GM18870 (cell line): Measurements from ENCODE around the gene TMEM154.
A peak's percentile ranks its signal among the peaks of the same experiment; 100 is the strongest.

ENCODE experiments used
- ATAC-seq: cut with Tn5 transposase; IDR thresholded peaks from one replicate; pipeline ENCODE4 v1.9.1; 2021; ENCODE audit warnings: moderate library complexity; ENCODE audit not compliant: unreplicated experiment

The TMEM154 gene

DNA sequence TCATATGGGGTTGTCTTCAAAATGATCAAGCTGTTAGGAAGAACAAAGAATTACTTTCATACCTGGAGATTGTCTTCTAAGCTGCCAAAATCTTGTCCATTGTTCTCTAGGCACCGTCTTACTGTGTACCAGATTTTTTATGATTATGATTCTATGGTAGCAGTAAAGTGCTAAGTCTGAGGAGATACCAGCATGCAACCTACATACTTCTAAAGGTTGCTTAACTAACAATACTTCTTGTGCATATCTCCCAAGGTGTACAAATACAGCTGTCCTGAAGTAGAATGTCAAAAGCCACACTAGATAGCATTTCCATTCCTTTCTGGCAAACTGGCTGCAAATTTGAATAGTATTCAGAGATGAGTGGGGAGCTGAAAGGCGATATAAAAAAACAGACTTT, 81.3 kb downstream of the TMEM154 start:
- no peak for ATAC-seq

GRCh38 chr4:152594978-152595925, 84.5 kb downstream of the TMEM154 start:
- ATAC-seq = peak; percentile 66

DNA sequence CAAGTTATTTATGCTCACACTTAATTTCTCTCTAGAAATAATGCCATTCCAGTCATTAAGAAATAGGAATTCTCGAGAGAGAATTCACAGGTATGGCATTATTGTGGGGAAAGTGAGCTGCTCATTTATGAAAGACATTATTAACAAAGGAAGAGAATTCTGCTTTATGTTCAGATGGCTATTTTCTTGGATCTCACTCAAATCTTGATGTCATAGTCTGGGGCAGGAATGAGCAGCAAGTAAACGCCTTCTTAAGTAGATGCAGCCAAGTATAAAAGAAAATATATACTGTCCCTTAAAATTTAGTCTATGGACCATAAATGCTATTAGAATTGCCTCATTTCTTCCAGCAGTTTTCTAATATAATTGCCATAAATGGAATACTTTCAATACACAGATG, 85.7 kb downstream of the TMEM154 start:
- no peak for ATAC-seq

GRCh38 chr4:152591876-152592275, 87.9 kb downstream of the TMEM154 start:
- ATAC-seq = no peak

DNA sequence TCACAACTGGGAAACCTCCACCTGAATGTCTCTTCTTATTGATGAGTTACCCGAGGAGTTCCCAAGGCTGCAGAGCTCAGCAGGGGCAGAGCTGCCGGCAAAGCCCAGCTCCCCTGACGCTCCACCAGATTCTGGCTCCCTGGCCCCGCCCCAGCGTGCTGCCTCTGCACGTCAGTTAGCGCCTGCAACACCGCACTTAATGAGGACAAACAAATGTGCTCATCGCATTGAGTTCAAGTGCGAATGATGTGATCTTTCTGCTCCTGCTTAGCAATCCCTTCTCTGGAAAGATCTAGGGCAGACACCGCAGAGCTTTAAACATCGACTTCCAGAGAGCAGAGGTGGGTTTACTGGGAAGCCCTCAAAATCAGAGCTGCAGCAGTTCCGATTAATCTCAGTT, 88.4 kb downstream of the TMEM154 start:
- no peak for ATAC-seq

DNA sequence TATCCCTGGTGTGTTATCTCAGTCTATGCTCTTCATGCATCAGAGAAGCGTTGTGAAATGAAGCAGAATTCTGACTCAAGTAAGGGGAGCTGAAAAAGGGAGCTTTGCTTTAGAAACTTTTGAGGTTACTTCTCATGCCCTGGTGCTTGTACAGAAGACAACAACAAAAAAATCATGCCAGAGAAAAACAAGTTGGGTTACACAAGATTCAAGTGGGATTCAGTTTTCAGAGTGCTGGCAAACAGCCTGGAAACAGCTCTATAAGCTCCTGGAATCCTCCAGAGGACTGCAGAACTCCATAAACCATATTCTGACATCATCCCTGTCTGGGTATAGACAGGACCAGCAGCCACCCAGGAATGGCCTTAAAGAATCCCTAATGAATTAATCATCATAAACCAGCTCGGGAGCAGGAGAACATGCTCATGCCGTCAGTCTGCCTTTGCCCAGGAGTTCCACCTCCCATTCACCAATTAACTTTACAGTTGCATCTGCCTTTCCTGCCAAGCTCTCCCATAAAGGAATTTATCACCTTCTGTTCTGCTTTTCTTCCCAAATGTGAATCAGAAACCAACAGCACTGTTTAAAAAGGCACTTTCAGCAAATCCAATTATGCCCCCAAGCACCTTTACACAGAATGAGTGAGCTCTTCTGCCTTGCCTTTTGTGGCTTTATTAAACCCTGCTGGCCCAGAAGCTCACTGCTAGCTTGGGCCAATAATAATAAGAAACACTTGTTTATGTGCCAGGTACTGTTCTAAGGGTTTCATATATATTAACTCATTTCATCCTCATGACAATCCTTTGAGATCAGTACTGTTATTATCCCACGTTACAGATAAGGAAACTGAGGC, 89.4 kb downstream of the TMEM154 start:
- no peak for ATAC-seq

DNA sequence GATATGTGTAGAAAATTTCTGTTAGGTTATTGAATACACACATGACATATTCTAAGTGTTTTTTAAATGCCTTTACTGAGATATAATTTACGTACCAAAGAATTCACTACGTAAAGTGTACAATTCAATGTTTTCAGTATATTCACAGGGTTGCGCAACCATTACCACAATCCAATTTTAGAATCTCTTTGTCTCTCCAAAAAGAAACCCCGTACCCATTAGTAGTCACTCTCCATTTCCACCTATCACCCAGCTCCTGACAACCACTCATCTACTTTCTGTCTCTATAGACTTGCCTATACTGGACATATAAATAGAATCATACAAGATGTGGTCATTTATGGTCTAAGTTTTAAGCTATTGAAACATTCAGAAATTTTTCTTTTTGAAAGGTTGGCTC, 90.9 kb downstream of the TMEM154 start:
- no peak for ATAC-seq

GRCh38 chr4:152587127-152587526, 92.7 kb downstream of the TMEM154 start:
- no peak for ATAC-seq

- ATAC-seq = no peak
Measured at GRCh38 chr4:152586668-152587067, 93.1 kb downstream of the TMEM154 start.

DNA sequence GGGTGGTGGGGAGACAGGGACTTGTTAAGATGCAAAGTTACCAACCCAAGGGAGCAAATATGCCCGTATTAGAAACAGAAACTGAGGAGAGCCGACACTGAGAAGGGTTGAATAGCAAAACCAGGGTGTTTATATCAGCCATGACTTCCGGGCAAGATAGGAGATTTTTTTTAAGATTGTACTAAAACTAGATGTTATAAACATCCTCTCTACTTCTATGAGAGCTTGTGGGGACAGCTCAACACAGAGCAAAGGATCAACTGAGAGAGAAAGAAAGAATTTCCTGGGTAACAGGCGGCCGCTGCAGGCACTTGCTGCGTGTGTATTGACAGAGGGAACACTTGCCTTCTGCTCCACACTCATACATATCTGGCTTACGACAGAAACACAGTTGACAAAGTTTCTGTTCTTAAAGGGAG, 94.8 kb downstream of the TMEM154 start:
- no peak for ATAC-seq

- no peak for ATAC-seq
Measured at GRCh38 chr4:152581536-152582160, 98.1 kb downstream of the TMEM154 start.

DNA sequence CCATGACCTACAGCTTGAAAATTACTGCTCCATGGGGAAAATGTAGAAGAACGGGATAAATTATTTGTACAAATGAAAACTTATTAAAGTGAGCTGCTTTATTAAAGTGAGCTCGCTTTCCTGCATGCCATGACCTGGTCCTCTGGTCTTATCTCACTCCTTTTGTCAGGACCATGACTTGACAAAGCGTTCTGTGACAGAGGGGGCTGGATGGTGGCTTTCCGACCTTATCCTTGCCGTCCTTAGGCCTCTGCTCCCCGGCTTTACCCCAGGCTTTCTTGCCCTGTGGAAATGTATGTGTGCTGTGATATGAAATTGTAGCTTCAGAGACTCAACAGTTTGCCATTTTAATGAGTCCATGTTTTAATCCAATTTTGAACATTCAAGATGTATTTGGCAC, 99.9 kb downstream of the TMEM154 start:
- ATAC-seq = no peak

GRCh38 chr4:152579107-152579764, 100.6 kb downstream of the TMEM154 start:
- no peak for ATAC-seq

- no peak for ATAC-seq
Measured at GRCh38 chr4:152578670-152579069, 101.1 kb downstream of the TMEM154 start.

- no peak for ATAC-seq
Measured at GRCh38 chr4:152577708-152578396, 101.9 kb downstream of the TMEM154 start.

DNA sequence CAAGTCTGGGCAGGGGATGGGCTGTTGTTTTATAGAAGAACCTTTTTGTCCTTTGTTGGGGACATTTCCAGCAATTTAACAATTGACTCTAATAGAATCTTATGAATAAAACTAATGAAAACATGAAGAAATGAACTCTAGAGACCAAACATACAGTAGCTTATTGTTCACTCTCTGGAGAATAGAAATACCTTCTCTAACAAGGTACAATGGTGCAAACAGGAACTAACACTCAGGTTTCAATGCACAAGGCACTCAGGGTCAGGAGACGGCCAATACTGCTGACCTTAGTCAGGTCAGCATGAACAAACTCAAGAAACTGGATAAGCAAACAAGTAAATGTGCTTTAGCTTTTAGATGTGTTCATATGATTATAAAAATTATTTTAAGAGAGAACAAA, 104.3 kb downstream of the TMEM154 start:
- no peak for ATAC-seq

DNA sequence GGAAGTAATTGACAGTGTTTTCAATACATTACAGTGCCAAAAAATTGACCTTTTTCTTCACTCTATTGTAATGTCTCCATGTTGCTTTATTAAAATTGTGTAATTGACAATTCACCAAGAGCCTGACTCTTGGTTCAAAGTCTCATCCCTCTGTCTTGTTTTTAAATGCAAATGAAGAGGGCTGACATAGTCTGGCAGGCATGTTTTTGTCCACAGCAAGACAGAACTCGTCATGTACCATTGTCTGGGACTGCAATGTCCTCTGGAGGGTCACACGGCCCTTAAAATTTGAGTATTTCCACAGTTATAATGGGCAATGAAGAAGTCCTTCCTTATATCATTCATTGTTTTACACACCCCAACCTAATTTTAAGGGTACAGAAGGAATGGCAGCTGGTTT, 105.9 kb downstream of the TMEM154 start:
- no peak for ATAC-seq

DNA sequence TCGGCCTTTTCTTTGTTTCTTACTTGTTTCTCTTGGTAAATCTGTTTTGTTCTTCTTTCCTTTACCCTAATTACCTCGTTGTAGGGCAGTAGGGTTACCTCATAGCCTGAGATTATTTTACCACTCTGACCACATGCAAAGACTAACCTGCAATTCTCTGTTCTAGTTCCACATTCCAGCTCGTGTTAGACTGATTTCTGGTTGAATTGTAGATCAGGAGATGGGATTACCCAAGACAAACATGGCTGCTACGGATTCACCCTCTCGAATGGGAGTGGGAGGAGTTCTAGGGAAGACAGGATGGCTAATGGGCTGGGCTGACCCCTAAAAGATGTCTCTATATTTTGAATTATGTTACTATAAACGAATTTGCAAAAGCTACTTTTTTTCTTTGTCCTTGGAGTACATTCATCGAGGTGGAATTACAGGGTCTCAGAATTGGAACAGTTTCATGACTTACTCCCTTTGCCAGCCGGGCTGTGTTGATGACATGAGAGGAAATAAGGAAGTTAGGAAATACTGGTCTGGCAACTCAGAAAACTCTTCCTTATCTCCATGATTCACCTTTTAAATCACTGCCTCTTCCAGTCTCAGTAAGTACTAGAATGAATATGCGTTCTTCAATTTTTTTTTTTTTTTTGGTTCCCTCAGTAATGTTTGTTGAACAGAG, 107.2 kb downstream of the TMEM154 start:
- ATAC-seq = no peak

DNA sequence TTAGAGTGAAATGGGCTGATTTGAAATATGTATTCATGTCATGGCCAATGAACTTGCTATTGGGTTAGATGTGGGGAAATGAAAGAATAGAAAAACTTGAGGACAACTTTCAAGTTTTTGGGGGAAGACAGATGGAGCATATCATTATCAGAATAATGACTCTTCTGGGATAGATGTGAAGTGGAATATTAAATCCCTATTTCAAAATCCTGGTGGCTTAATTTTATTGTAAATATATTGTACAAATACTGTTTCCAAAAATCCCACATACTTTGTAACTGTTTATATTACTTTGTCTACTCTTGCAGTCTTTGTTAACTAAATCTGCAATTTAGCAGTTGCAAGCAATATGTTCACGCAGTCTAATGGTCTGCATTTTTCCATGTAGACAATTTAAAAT, 108.0 kb downstream of the TMEM154 start:
- ATAC-seq = no peak

GRCh38 chr4:152571296-152571695, 108.5 kb downstream of the TMEM154 start:
- ATAC-seq = no peak
